22Rv1 (cell line): ENCODE results near the gene HPD.

Experiments used
- H3K27ac ChIP-seq: fragments of 450-650 bp; 2 replicates; pipeline ENCODE4 v1.5.1; 2017
- CTCF ChIP-seq: fragments of 450-650 bp; IDR thresholded peaks from 2 replicates; pipeline ENCODE4 v1.5.1; 2017; ENCODE audit warnings: mild to moderate bottlenecking
- ZFX ChIP-seq: fragments of 450-650 bp; IDR thresholded peaks from 2 replicates; pipeline ENCODE4 v1.6.1; 2017; ENCODE audit warnings: antibody characterized with exemption, borderline replicate concordance

Gene HPD

GRCh38 chr12:121858662-121859572, at the start of gene HPD:
Gene HPD (minus strand): TSS chr12:121858859. CDS start chr12:121858823, 36 bp downstream.
- TF ChIP-seq ZFX = no peak
- no peak for TF ChIP-seq CTCF
- H3K27ac ChIP-seq = peak within 1 kb of the TSS; percentile 25; the same call in 1 of the 2 replicates

DNA sequence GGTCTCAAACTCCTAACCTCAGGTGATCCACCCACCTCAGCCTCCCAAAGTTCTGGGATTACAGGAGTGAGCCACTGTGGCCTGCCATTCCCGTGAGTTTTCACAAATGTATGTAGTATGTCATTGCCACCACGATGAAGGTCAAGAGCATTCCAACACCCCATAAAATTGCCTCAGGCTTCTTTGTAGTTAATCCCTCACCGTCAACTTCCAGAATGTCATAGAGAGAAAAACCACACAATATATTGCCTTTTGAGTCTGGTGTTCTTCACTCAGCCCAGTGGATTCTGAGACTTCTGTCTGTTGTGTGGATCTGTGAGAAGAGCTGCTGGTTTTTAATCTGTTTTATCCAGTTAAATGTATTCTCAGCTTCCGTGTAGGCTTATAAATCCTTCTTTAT, 47.1 kb upstream of the HPD start:
- H3K27ac ChIP-seq = no peak overlapping the region
- TF ChIP-seq ZFX (no peak), CTCF (no peak)

DNA sequence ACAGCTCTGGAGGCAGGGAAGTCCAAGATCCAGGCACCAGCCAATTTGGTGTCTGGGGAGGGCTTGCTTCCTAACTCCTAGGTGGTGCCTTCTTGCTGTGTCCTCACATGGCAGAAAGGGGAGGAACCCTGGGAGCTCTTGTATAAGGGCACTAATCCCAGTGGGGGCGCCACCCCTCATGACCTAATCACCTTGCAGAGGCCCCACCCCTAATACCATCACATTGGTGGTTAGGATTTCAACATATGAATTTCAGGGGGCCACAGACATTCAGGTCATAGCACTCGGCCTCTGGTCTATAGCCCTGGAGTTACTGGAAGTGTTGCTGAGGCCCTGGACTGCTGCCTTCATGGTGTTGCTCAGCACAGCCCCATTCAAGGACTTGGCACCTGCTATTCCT, 44.5 kb upstream of the HPD start:
- no peak overlapping the region for H3K27ac ChIP-seq
- TF ChIP-seq ZFX = no peak
- TF ChIP-seq CTCF = no peak

- no peak for TF ChIP-seq CTCF
- TF ChIP-seq ZFX = no peak
- H3K27ac ChIP-seq = no peak overlapping the region
These were observed 40.9 kb upstream of the HPD start for GRCh38 chr12:121899590-121899989.

DNA sequence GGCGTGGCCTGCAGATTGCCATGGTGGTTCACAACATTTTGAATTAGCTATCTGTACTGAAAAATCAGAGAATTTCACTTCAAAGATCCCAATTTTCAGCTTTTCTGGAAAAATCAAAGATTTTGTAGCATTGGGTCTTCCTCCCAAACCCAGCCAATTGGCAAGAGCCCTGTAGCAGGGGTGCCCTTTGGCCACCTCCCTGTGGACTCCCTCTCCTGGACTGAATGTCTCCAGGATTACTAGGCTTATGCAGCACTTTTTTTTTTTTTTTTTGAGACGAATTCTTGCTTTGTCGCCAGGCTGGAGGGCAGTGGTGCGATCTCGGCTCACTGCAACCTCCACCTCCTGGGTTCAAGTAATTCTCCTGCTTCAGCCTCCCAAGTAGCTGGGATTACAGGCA, 39.6 kb upstream of the HPD start:
- TF ChIP-seq ZFX = no peak
- TF ChIP-seq CTCF = no peak
- no peak overlapping the region for H3K27ac ChIP-seq

DNA sequence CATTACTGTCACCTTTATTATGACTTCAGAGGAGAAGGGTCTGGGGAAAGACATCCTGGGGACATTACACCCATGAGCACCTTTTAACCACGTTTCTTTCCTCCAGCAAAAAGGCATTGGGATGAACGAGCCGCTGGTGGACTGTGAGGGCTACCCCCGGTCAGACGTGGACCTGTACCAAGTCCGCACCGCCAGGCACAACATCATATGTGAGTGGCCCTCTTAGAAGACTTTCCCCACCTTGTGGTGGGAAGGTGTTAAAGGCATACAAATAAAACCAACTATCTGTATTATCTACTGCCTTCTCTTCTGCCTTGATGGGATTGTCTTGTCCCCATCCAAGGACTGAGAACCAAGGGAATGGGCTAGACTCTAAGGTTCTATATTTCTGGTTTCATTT, 36.0 kb upstream of the HPD start:
- H3K27ac ChIP-seq = peak overlapping the region; percentile 77
- TF ChIP-seq ZFX (no peak), CTCF (peak; percentile 47)

- H3K27ac ChIP-seq = peak overlapping the region; percentile 77
- TF ChIP-seq ZFX (no peak), CTCF (no peak)
These were observed 35.4 kb upstream of the HPD start for GRCh38 chr12:121893961-121894460.
